Activated CD4-positive, alpha-beta T cell treated with anti-CD3 and anti-CD28 coated beads, Interleukin-2, amount 10 ng/mL, durations not matched to agents 7 days and 5 days (primary cell): ENCODE data around the gene HSD17B3. TPM values are rescaled to one million over a fixed set of nuclear protein-coding genes. Genes with fewer than 3 reads are reported as not detected.
A peak's percentile ranks its signal among the peaks of the same experiment; 100 is the strongest.

Experiments
- CTCF ChIA-PET: fragments of 350-600 bp; sonication (Branson Sonifier 250); formaldehyde crosslinking; loops from one replicate; lab custom pipeline; 2021; ENCODE audit warnings: antibody characterized with exemption; lab: Charles Lee
- POLR2A ChIA-PET: fragments of 350-600 bp; sonication (Branson Sonifier 250); formaldehyde crosslinking; loops from one replicate; lab custom pipeline; 2021; ENCODE audit warnings: antibody characterized with exemption; lab: Charles Lee
- DNase-seq: peaks from one replicate; pipeline ENCODE4 v3.0.0-alpha.2; 2020
- H3K27ac Mint-ChIP-seq: one replicate; pipeline ENCODE4 v1.8.0; 2021; ENCODE audit warnings: mild to moderate bottlenecking, moderate library complexity, mixed read lengths
- H3K27me3 Mint-ChIP-seq: one replicate; pipeline ENCODE4 v1.8.0; 2021; ENCODE audit warnings: mixed read lengths
- H3K36me3 Mint-ChIP-seq: one replicate; pipeline ENCODE4 v1.8.0; 2021; ENCODE audit warnings: low read depth, mixed read lengths
- H3K4me1 Mint-ChIP-seq: one replicate; pipeline ENCODE4 v1.8.0; 2021; ENCODE audit warnings: mixed read lengths
- H3K4me3 Mint-ChIP-seq: one replicate; pipeline ENCODE4 v1.8.0; 2021; ENCODE audit warnings: mild to moderate bottlenecking, moderate library complexity, mixed read lengths
- H3K9me3 Mint-ChIP-seq: one replicate; pipeline ENCODE4 v1.8.0; 2021; ENCODE audit warnings: mixed read lengths
- total RNA-seq, 2 experiments: library from RNA; stranded (reverse); gene quantifications; one replicate each; pipeline ENCODE4 v1.2.3, GENCODE V29; 2021

Gene HSD17B3
- under 1 TPM in 1 of 2 experiments, not detected in 1; 0.25 TPM for total RNA-seq

- no peak for DNase-seq
- H3K36me3 Mint-ChIP-seq, result no peaks in the 10 kb centered on the region
- H3K4me3 Mint-ChIP-seq, result no peak within 1 kb of the TSS
- POLR2A ChIA-PET, result no interaction called here
- H3K27me3 Mint-ChIP-seq, result peaks cover 9% of the 10 kb centered on the region
- peaks cover 3% of the 10 kb centered on the region for H3K9me3 Mint-ChIP-seq
- CTCF ChIA-PET, result no interaction called here
- H3K4me1 Mint-ChIP-seq, result no peaks in the 10 kb centered on the region
- H3K27ac Mint-ChIP-seq, result no peak within 1 kb of the TSS
These were observed at the start of gene HSD17B3 for GRCh38 chr9:96302021-96302420. TSS of gene HSD17B3 (minus strand) at chr9:96302176. CDS start at chr9:96302104, 72 bp downstream.

GRCh38 chr9:96350866-96351265 lies 48.9 kb upstream of the HSD17B3 start:
- POLR2A ChIA-PET, result no interaction called here
- no peak overlapping the region for H3K27ac Mint-ChIP-seq
- DNase-seq, result no peak
- no peaks in the 10 kb centered on the region for H3K9me3 Mint-ChIP-seq
- CTCF ChIA-PET, result no interaction called here
- H3K4me1 Mint-ChIP-seq, result no peaks in the 10 kb centered on the region
- H3K4me3 Mint-ChIP-seq, result no peak overlapping the region
- H3K36me3 Mint-ChIP-seq, result no peaks in the 10 kb centered on the region
- no peaks in the 10 kb centered on the region for H3K27me3 Mint-ChIP-seq

- H3K36me3 Mint-ChIP-seq, result no peaks in the 10 kb centered on the region
- no peaks in the 10 kb centered on the region for H3K27me3 Mint-ChIP-seq
- H3K4me3 Mint-ChIP-seq, result no peak overlapping the region
- CTCF ChIA-PET, result no interaction called here
- DNase-seq, result no peak
- H3K4me1 Mint-ChIP-seq, result no peaks in the 10 kb centered on the region
- no peak overlapping the region for H3K27ac Mint-ChIP-seq
- no peaks in the 10 kb centered on the region for H3K9me3 Mint-ChIP-seq
- POLR2A ChIA-PET, result no interaction called here
These were observed 46.3 kb upstream of the HSD17B3 start for GRCh38 chr9:96348261-96348660.

- H3K9me3 Mint-ChIP-seq, result no peaks in the 10 kb centered on the region
These were observed 43.6 kb upstream of the HSD17B3 start for GRCh38 chr9:96345551-96345950.

GRCh38 chr9:96344458-96345180 lies 42.6 kb upstream of the HSD17B3 start:
- H3K27ac Mint-ChIP-seq, result no peak overlapping the region
- no peaks in the 10 kb centered on the region for H3K36me3 Mint-ChIP-seq
- CTCF ChIA-PET, result interaction anchor here (0.6 to 1.8 kb wide), 2 partner anchors 16 to 28 kb away, joined by 3 to 8 read pairs; no protein-coding TSS in a partner anchor
- no peaks in the 10 kb centered on the region for H3K27me3 Mint-ChIP-seq
- H3K4me1 Mint-ChIP-seq, result no peaks in the 10 kb centered on the region
- no peak for DNase-seq
- H3K9me3 Mint-ChIP-seq, result no peaks in the 10 kb centered on the region
- H3K4me3 Mint-ChIP-seq, result no peak overlapping the region
- POLR2A ChIA-PET, result no interaction called here

More at GRCh38 chr9:96345551-96345950, 43.6 kb upstream of the HSD17B3 start:
- DNase-seq, result no peak
- Mint-ChIP-seq H3K27ac (no peak overlapping the region), H3K4me1 (no peaks in the 10 kb centered on the region), H3K36me3 (no peaks in the 10 kb centered on the region), H3K27me3 (no peaks in the 10 kb centered on the region), H3K4me3 (no peak overlapping the region)
- ChIA-PET CTCF (no interaction called here), POLR2A (no interaction called here)

GRCh38 chr9:96343515-96344360 lies 41.8 kb upstream of the HSD17B3 start:
- no peak for DNase-seq
- no peaks in the 10 kb centered on the region for H3K36me3 Mint-ChIP-seq
- H3K4me1 Mint-ChIP-seq, result no peaks in the 10 kb centered on the region
- no peak overlapping the region for H3K27ac Mint-ChIP-seq
- CTCF ChIA-PET, result interaction anchor here (0.6 to 1.8 kb wide), 2 partner anchors 15 to 448 kb away, joined by 3 to 8 read pairs; no protein-coding TSS in a partner anchor
- H3K27me3 Mint-ChIP-seq, result no peaks in the 10 kb centered on the region
- POLR2A ChIA-PET, result no interaction called here
- H3K4me3 Mint-ChIP-seq, result no peak overlapping the region
- H3K9me3 Mint-ChIP-seq, result no peaks in the 10 kb centered on the region

- CTCF ChIA-PET, result no interaction called here
- no peaks in the 10 kb centered on the region for H3K4me1 Mint-ChIP-seq
- no peaks in the 10 kb centered on the region for H3K9me3 Mint-ChIP-seq
- H3K4me3 Mint-ChIP-seq, result no peak overlapping the region
- POLR2A ChIA-PET, result no interaction called here
- no peaks in the 10 kb centered on the region for H3K36me3 Mint-ChIP-seq
- H3K27ac Mint-ChIP-seq, result no peak overlapping the region
- no peaks in the 10 kb centered on the region for H3K27me3 Mint-ChIP-seq
- no peak for DNase-seq
These were observed 40.7 kb upstream of the HSD17B3 start for GRCh38 chr9:96342571-96343245.

GRCh38 chr9:96340707-96341106 lies 38.7 kb upstream of the HSD17B3 start:
- Mint-ChIP-seq H3K27me3 (no peaks in the 10 kb centered on the region), H3K4me1 (no peaks in the 10 kb centered on the region), H3K27ac (no peak overlapping the region), H3K9me3 (no peaks in the 10 kb centered on the region), H3K36me3 (no peaks in the 10 kb centered on the region), H3K4me3 (no peak overlapping the region)
- ChIA-PET POLR2A (no interaction called here), CTCF (no interaction called here)
- DNase-seq, result no peak

GRCh38 chr9:96338299-96338698 lies 36.3 kb upstream of the HSD17B3 start:
- ChIA-PET CTCF (interaction anchor here (0.6 kb wide), 1 partner anchor 1220 kb away, joined by 7 read pairs; no protein-coding TSS in a partner anchor), POLR2A (no interaction called here)
- no peaks in the 10 kb centered on the region for H3K27me3 Mint-ChIP-seq
- H3K4me1 Mint-ChIP-seq, result no peaks in the 10 kb centered on the region
- H3K9me3 Mint-ChIP-seq, result no peaks in the 10 kb centered on the region
- no peaks in the 10 kb centered on the region for H3K36me3 Mint-ChIP-seq
- no peak overlapping the region for H3K27ac Mint-ChIP-seq
- no peak overlapping the region for H3K4me3 Mint-ChIP-seq
- DNase-seq, result no peak

- ChIA-PET CTCF (no interaction called here), POLR2A (no interaction called here)
- Mint-ChIP-seq H3K9me3 (no peaks in the 10 kb centered on the region), H3K27me3 (no peaks in the 10 kb centered on the region), H3K4me3 (no peak overlapping the region), H3K36me3 (no peaks in the 10 kb centered on the region), H3K4me1 (no peaks in the 10 kb centered on the region), H3K27ac (no peak overlapping the region)
- no peak for DNase-seq
These were observed 32.0 kb upstream of the HSD17B3 start for GRCh38 chr9:96333958-96334357.

GRCh38 chr9:96331236-96331947 lies 29.4 kb upstream of the HSD17B3 start:
- H3K27me3 Mint-ChIP-seq, result no peaks in the 10 kb centered on the region
- no peak overlapping the region for H3K4me3 Mint-ChIP-seq
- no peaks in the 10 kb centered on the region for H3K9me3 Mint-ChIP-seq
- H3K36me3 Mint-ChIP-seq, result no peaks in the 10 kb centered on the region
- no peaks in the 10 kb centered on the region for H3K4me1 Mint-ChIP-seq
- ChIA-PET POLR2A (interaction anchor here (0.6 kb wide), 1 partner anchor 1249 kb away, joined by 3 read pairs; no protein-coding TSS in a partner anchor), CTCF (no interaction called here)
- DNase-seq, result no peak
- H3K27ac Mint-ChIP-seq, result no peak overlapping the region

- H3K9me3 Mint-ChIP-seq, result no peaks in the 10 kb centered on the region
- no peaks in the 10 kb centered on the region for H3K27me3 Mint-ChIP-seq
- no peaks in the 10 kb centered on the region for H3K4me1 Mint-ChIP-seq
- H3K27ac Mint-ChIP-seq, result no peak overlapping the region
- ChIA-PET CTCF (interaction anchor here (0.6 to 2.5 kb wide), 12 partner anchors 8 to 1013 kb away, joined by 3 to 10 read pairs (median 4); no protein-coding TSS in a partner anchor), POLR2A (no interaction called here)
- no peaks in the 10 kb centered on the region for H3K36me3 Mint-ChIP-seq
- no peak overlapping the region for H3K4me3 Mint-ChIP-seq
- DNase-seq, result peak; percentile 63
These were observed 25.8 kb upstream of the HSD17B3 start for GRCh38 chr9:96327694-96328352.
